ENCODE measurements around the gene SRGAP1.

GRCh38 chr12:63999853-64000252 lies 155.4 kb downstream of the SRGAP1 start:
- no peak for TF ChIP-seq MAFK (IDR thresholded peaks at IDR 0.05; ENCODE audit: low read depth, low read length)
- no peak for TF ChIP-seq CTCF (conservative IDR thresholded peaks at IDR 0.05; ENCODE audit: low read depth, low read length)
- TF ChIP-seq POLR2A (IDR thresholded peaks at IDR 0.05; ENCODE audit: low read depth, low read length), result no peak
- no peak for TF ChIP-seq ELK1 (IDR thresholded peaks at IDR 0.05; ENCODE audit: borderline replicate concordance, low read depth, low read length)
- TF ChIP-seq MXI1 (IDR thresholded peaks at IDR 0.05; ENCODE audit: borderline replicate concordance, low read depth, low read length), result no peak
- TF ChIP-seq CHD1 (IDR thresholded peaks at IDR 0.05; ENCODE audit: low read depth, low read length), result no peak
- TF ChIP-seq, protein P1, sequence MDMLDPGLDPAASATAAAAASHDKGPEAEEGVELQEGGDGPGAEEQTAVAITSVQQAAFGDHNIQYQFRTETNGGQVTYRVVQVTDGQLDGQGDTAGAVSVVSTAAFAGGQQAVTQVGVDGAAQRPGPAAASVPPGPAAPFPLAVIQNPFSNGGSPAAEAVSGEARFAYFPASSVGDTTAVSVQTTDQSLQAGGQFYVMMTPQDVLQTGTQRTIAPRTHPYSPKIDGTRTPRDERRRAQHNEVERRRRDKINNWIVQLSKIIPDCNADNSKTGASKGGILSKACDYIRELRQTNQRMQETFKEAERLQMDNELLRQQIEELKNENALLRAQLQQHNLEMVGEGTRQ (IDR thresholded peaks at IDR 0.05; ENCODE audit: low read depth, low read length), result no peak
- TF ChIP-seq RAD21 (IDR thresholded peaks at IDR 0.05; ENCODE audit: low read length), result no peak
- no peak for TF ChIP-seq MAZ (IDR thresholded peaks at IDR 0.05; ENCODE audit: borderline replicate concordance, low read depth, low read length)
- no peak for TF ChIP-seq NFE2L2 (IDR thresholded peaks at IDR 0.05; ENCODE audit: low read depth, low read length)
- TF ChIP-seq RFX5 (IDR thresholded peaks at IDR 0.05; ENCODE audit: low read depth, low read length), result no peak
- no peak for TF ChIP-seq CEBPB (IDR thresholded peaks at IDR 0.05; ENCODE audit: low read depth, low read length)
